ENCODE measurements around the gene GALT.

Gene GALT

GRCh38 chr9:34663303-34663605, 16.8 kb downstream of the GALT start:
- POLR2A ChIA-PET (ENCODE audit: low non-redundant PET), result no interaction called here
- H3K27ac ChIP-seq, result peak overlapping the region; percentile 93

GRCh38 chr9:34664281-34665066, 18.0 kb downstream of the GALT start:
- TF ChIP-seq, protein P1, sequence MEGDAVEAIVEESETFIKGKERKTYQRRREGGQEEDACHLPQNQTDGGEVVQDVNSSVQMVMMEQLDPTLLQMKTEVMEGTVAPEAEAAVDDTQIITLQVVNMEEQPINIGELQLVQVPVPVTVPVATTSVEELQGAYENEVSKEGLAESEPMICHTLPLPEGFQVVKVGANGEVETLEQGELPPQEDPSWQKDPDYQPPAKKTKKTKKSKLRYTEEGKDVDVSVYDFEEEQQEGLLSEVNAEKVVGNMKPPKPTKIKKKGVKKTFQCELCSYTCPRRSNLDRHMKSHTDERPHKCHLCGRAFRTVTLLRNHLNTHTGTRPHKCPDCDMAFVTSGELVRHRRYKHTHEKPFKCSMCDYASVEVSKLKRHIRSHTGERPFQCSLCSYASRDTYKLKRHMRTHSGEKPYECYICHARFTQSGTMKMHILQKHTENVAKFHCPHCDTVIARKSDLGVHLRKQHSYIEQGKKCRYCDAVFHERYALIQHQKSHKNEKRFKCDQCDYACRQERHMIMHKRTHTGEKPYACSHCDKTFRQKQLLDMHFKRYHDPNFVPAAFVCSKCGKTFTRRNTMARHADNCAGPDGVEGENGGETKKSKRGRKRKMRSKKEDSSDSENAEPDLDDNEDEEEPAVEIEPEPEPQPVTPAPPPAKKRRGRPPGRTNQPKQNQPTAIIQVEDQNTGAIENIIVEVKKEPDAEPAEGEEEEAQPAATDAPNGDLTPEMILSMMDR (conservative IDR thresholded peaks at IDR 0.05; ENCODE audit: low read depth), result no peak; the same call in 1 of the 2 replicates
- DNase-seq (ENCODE audit: low spot score), result peak; percentile 39
- POLR2A ChIA-PET (ENCODE audit: low non-redundant PET), result interaction anchor here (0.5 to 1.3 kb wide), 3 partner anchors 13 to 18 kb away, joined by 3 to 4 read pairs (median 4); partner anchors contain the start of genes GALT and IL11RA
- CTCF ChIA-PET, result interaction anchor here (0.6 to 1.5 kb wide), 3 partner anchors 17 to 229 kb away, joined by 3 read pairs; partner anchors contain the start of gene GALT
- peak overlapping the region; percentile 93 for H3K27ac ChIP-seq

More at GRCh38 chr9:34663303-34663605, 16.8 kb downstream of the GALT start:
- CTCF ChIA-PET, result interaction anchor here (0.7 to 1.6 kb wide), 3 partner anchors 17 to 39 kb away, joined by 3 to 5 read pairs (median 5); partner anchors contain the start of gene GALT
- no peak for DNase-seq (ENCODE audit: low spot score)
- TF ChIP-seq, protein P1 (conservative IDR thresholded peaks at IDR 0.05; ENCODE audit: low read depth), result no peak

- POLR2A ChIA-PET (ENCODE audit: low non-redundant PET), result interaction anchor here (0.5 to 1.3 kb wide), 3 partner anchors 13 to 19 kb away, joined by 3 to 4 read pairs (median 4); partner anchors contain the start of genes GALT and IL11RA
- CTCF ChIA-PET, result interaction anchor here (0.6 to 1.0 kb wide), 2 partner anchors 18 to 230 kb away, joined by 3 read pairs; partner anchors contain the start of gene GALT
- DNase-seq (ENCODE audit: low spot score), result no peak
- peak overlapping the region; percentile 93 for H3K27ac ChIP-seq
- TF ChIP-seq, protein P1 (conservative IDR thresholded peaks at IDR 0.05; ENCODE audit: low read depth), result no peak
These were observed 18.5 kb downstream of the GALT start for GRCh38 chr9:34665067-34665380.

DNA sequence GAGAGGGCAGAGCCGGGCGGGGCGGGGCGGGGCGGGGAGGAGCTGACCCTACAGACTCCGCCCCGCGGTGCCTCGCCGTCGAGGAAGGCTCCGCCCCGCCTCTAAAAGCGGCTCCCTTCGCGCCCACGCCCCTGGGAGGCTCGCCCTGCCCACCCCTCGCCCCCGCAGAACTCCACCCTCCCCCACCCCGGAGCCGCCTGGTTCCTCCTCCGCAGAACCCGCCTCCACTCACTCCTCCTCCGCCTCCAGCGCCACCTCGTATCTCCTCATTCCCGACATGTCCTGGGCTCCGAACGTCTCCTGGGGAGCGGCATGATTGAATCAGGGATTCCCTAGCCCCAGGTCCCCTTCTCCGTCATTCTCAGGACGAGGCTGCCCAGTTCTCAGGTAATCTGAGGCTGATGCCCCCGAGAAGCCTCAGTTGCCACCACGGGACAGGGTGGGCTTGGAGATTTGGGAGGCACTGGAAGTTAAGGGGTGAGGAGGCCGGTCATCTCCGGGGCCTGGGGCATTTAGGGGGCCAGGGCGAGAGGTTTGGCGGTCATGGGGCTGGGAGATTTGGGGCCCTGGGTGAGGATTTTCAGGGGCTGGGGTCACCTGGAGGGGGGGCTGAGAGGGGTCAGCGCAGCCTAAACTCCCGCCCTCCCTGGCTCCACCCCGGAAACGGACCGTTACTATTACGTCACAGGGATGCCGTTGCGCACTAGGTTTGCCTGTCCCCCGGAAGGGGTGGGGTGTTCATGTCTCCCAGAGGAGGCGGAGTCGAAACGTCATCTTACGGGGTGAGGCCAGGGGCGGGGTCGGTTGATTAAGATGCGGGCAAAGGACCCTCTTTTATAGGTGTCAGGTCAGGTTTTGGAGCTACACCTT, 19.1 kb downstream of the GALT start:
- peak overlapping the region; percentile 93 for H3K27ac ChIP-seq
- ChIA-PET POLR2A (ENCODE audit: low non-redundant PET) (interaction anchor here (1.3 kb wide), 2 partner anchors 14 to 19 kb away, joined by 4 read pairs; partner anchors contain the start of genes GALT and IL11RA), CTCF (interaction anchor here (0.6 kb wide), 1 partner anchor 230 kb away, joined by 3 read pairs; no protein-coding TSS in a partner anchor)
- TF ChIP-seq, protein P1 (conservative IDR thresholded peaks at IDR 0.05; ENCODE audit: low read depth), result no peak
- DNase-seq (ENCODE audit: low spot score), result peak; percentile 100

GRCh38 chr9:34669809-34670562, 23.5 kb downstream of the GALT start:
- H3K27ac ChIP-seq, result no peak overlapping the region
- TF ChIP-seq, protein P1 (conservative IDR thresholded peaks at IDR 0.05; ENCODE audit: low read depth), result no peak
- ChIA-PET POLR2A (ENCODE audit: low non-redundant PET) (no interaction called here), CTCF (interaction anchor here (1.2 kb wide), 1 partner anchor 30 kb away, joined by 3 read pairs; no protein-coding TSS in a partner anchor)
- no peak for DNase-seq (ENCODE audit: low spot score)

Data from RWPE1 (cell line).